GM06990 (cell line): ENCODE measurements around the gene AASS.
"Not testable (repeated sequence)": the region's sequence is repeated elsewhere in the genome, so short reads cannot be mapped to it uniquely, and the experiment has no call there.

ENCODE experiments used
- DNase-seq: peaks from one replicate; pipeline ENCODE4 v3.0.0-alpha.2; 2011; ENCODE audit not compliant: insufficient read length; ENCODE audit errors: extremely low read depth
- H3K27me3 ChIP-seq: replicated peaks from 2 replicates; pipeline ENCODE4 v1.6.0; 2011; ENCODE audit warnings: low read length; ENCODE audit not compliant: control insufficient read depth, insufficient read depth
- H3K36me3 ChIP-seq: 2 replicates; pipeline ENCODE4 v1.5.1; 2011; ENCODE audit warnings: low read length; ENCODE audit not compliant: control insufficient read depth, insufficient read depth
- H3K4me3 ChIP-seq: replicated peaks from 2 replicates; pipeline ENCODE4 v1.5.1; 2011; ENCODE audit warnings: low read depth, mild to moderate bottlenecking, control low read depth, low read length
- CTCF ChIP-seq: IDR thresholded peaks from 2 replicates; pipeline ENCODE4 v1.5.1; 2011; ENCODE audit warnings: low read length, control low read depth, mild to moderate bottlenecking, inconsistent platforms; ENCODE audit not compliant: insufficient read depth, poor library complexity, severe bottlenecking

The AASS gene

GRCh38 chr7:122135275-122135674 lies 8.8 kb downstream of the AASS start:
- H3K4me3 ChIP-seq, result no peak overlapping the region
- H3K27me3 ChIP-seq, result no peaks in the 10 kb centered on the region
- DNase-seq, result no peak
- no peaks in the 10 kb centered on the region for H3K36me3 ChIP-seq
- TF ChIP-seq CTCF, result no peak

- not testable (repeated sequence) for DNase-seq, H3K4me3 ChIP-seq, H3K27me3 ChIP-seq, H3K36me3 ChIP-seq
Measured at GRCh38 chr7:122134793-122135192, 9.3 kb downstream of the AASS start.

- H3K4me3 ChIP-seq, result no peak overlapping the region
- no peaks in the 10 kb centered on the region for H3K27me3 ChIP-seq
- no peaks in the 10 kb centered on the region for H3K36me3 ChIP-seq
- TF ChIP-seq CTCF, result no peak
- DNase-seq, result no peak
Measured at GRCh38 chr7:122133477-122133876, 10.6 kb downstream of the AASS start.

- no peaks in the 10 kb centered on the region for H3K36me3 ChIP-seq
- DNase-seq, result no peak
- H3K27me3 ChIP-seq, result no peaks in the 10 kb centered on the region
- H3K4me3 ChIP-seq, result no peak overlapping the region
- no peak for TF ChIP-seq CTCF
Measured at GRCh38 chr7:122132341-122132740, 11.7 kb downstream of the AASS start.

- TF ChIP-seq CTCF, result no peak
- no peaks in the 10 kb centered on the region for H3K36me3 ChIP-seq
- no peaks in the 10 kb centered on the region for H3K27me3 ChIP-seq
- no peak overlapping the region for H3K4me3 ChIP-seq
- DNase-seq, result no peak
Measured at GRCh38 chr7:122123746-122124145, 20.3 kb downstream of the AASS start.

- Histone ChIP-seq H3K27me3 (no peaks in the 10 kb centered on the region), H3K36me3 (no peaks in the 10 kb centered on the region), H3K4me3 (no peak overlapping the region)
- no peak for TF ChIP-seq CTCF
- no peak for DNase-seq
Measured at GRCh38 chr7:122118757-122119156, 25.3 kb downstream of the AASS start.
